IPS DF 6.9 (cell line): ENCODE measurements around the gene B3GALT5.

Experiments
- DNase-seq: peaks from one replicate; pipeline ENCODE4 v3.0.0-alpha.2; 2013; ENCODE audit warnings: low read depth, low spot score
- H3K27ac ChIP-seq: one replicate; pipeline ENCODE4 v1.5.1; 2013; ENCODE audit warnings: low read length, control low read depth
- H3K27me3 ChIP-seq: 2 replicates; pipeline ENCODE4 v1.6.1; 2013; ENCODE audit warnings: mild to moderate bottlenecking, low read length; ENCODE audit not compliant: control insufficient read depth, insufficient read depth
- H3K36me3 ChIP-seq: 2 replicates; pipeline ENCODE4 v1.6.1; 2013; ENCODE audit warnings: low read length; ENCODE audit not compliant: control insufficient read depth, insufficient read depth
- H3K4me1 ChIP-seq: 2 replicates; pipeline ENCODE4 v1.6.1; 2013; ENCODE audit warnings: low read length; ENCODE audit not compliant: control insufficient read depth, insufficient read depth
- H3K4me3 ChIP-seq: 2 replicates; pipeline ENCODE4 v1.5.1; 2013; ENCODE audit warnings: mild to moderate bottlenecking, low read length
- H3K9me3 ChIP-seq: 2 replicates; pipeline ENCODE4 v1.6.1; 2013; ENCODE audit warnings: low read length, inconsistent platforms; ENCODE audit not compliant: control insufficient read depth, insufficient read depth
- WGBS: extraction: QIAGEN DNeasy Blood & Tissue Kit; methylation state at CpG from one replicate; pipeline ENCODE4 v1.1.7; 2013; ENCODE audit warnings: mixed read lengths, missing lambda C conversion rate; ENCODE audit not compliant: insufficient read length, insufficient coverage; 5-methylcytosine and 5-hydroxymethylcytosine counted together

The B3GALT5 gene

GRCh38 chr21:39645331-39645730 is 32.6 kb downstream of the B3GALT5 start:
- Histone ChIP-seq H3K9me3 (no peaks in the 10 kb centered on the region), H3K27ac (no peak overlapping the region), H3K4me3 (no peak overlapping the region), H3K4me1 (no peaks in the 10 kb centered on the region), H3K36me3 (peaks cover 14% of the 10 kb centered on the region; the same call in 1 of the 2 replicates), H3K27me3 (no peaks in the 10 kb centered on the region)
- no CpG with 5 or more reads among the region's 3 CpGs for WGBS
- no peak for DNase-seq

DNA sequence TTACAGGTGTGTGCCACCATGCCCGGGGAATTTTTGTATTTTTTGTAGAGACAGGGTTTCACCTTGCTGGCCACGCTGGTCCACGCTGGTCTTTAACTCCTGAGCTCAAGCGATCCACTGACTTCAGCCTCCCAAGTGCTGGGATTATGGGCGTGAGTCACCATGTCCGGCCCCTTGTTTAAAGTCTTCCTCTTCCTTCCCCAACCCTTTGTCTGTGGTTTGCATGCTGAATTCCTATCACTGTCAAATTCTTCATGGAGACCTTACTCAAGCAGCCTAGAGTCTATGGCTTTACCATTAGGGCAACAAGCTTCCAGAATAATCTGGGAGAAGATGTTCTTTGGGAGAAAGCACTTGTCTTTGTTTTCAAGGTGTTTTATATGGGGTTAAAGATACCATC is 34.7 kb downstream of the B3GALT5 start:
- Histone ChIP-seq H3K27me3 (no peaks in the 10 kb centered on the region), H3K4me3 (no peak overlapping the region), H3K9me3 (no peaks in the 10 kb centered on the region), H3K4me1 (no peaks in the 10 kb centered on the region), H3K27ac (no peak overlapping the region), H3K36me3 (peaks cover 22% of the 10 kb centered on the region)
- DNase-seq: no peak
- WGBS: no CpG with 5 or more reads among the region's 6 CpGs

GRCh38 chr21:39648879-39649278 is 36.1 kb downstream of the B3GALT5 start:
- no CpG with 5 or more reads among the region's 6 CpGs for whole genome bisulfite sequencing
- Histone ChIP-seq H3K27ac (no peak overlapping the region), H3K4me3 (no peak overlapping the region), H3K4me1 (no peaks in the 10 kb centered on the region), H3K9me3 (no peaks in the 10 kb centered on the region), H3K27me3 (no peaks in the 10 kb centered on the region), H3K36me3 (peaks cover 22% of the 10 kb centered on the region)
- DNase-seq: no peak

DNA sequence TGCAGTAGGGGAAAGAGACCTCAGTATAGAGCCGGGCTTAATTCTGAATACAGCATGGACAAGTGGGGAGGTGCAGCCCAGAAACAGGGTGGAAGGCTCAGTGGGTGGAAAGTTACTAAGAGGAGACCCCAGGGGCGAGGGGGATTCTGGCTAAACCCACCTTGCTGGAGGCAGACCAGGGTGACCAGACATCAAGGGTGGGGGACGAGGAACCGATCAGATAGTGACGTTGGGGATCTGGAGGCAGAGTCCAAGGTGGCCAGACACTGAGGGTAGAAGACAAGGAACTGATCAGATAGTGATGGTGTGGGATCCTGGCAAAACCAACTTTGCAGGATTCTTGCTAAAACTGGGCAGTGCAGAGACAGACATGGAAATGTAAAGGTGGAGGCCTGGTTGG is 36.8 kb downstream of the B3GALT5 start:
- no peak for DNase-seq
- no peaks in the 10 kb centered on the region for H3K27me3 ChIP-seq
- no peaks in the 10 kb centered on the region for H3K4me1 ChIP-seq
- H3K27ac ChIP-seq: no peak overlapping the region
- H3K4me3 ChIP-seq: no peak overlapping the region
- no peaks in the 10 kb centered on the region for H3K9me3 ChIP-seq
- WGBS: no CpG with 5 or more reads among the region's 5 CpGs
- peaks cover 22% of the 10 kb centered on the region for H3K36me3 ChIP-seq

GRCh38 chr21:39650306-39650705 is 37.6 kb downstream of the B3GALT5 start:
- peaks cover 24% of the 10 kb centered on the region for H3K36me3 ChIP-seq
- no peaks in the 10 kb centered on the region for H3K27me3 ChIP-seq
- no peak for DNase-seq
- no peak overlapping the region for H3K4me3 ChIP-seq
- H3K27ac ChIP-seq: no peak overlapping the region
- H3K4me1 ChIP-seq: no peaks in the 10 kb centered on the region
- no CpG with 5 or more reads among the region's 12 CpGs for WGBS
- no peaks in the 10 kb centered on the region for H3K9me3 ChIP-seq

DNA sequence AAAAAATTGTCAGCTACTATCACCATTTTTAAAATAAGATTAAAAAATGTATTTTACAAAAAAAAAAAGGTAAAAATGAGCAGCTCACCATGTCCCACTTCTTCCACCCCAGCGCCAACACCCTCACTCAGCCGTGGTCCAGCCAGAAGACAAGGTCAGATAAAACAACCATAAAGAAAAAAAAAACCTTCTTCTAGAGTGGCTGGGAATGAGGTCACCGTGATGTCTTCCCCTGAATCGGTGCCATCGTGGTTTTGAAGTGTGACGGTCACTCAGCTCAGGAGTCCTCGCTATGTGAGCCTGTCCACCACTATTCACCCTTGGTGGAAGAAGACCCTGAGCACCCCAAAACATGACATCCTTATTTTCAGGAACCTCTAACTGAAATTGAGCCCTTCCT is 38.1 kb downstream of the B3GALT5 start:
- H3K27me3 ChIP-seq: no peaks in the 10 kb centered on the region
- H3K9me3 ChIP-seq: no peaks in the 10 kb centered on the region
- H3K4me3 ChIP-seq: no peak overlapping the region
- H3K4me1 ChIP-seq: no peaks in the 10 kb centered on the region
- H3K36me3 ChIP-seq: peaks cover 24% of the 10 kb centered on the region
- no CpG with 5 or more reads among the region's 7 CpGs for WGBS
- H3K27ac ChIP-seq: no peak overlapping the region
- DNase-seq: no peak

DNA sequence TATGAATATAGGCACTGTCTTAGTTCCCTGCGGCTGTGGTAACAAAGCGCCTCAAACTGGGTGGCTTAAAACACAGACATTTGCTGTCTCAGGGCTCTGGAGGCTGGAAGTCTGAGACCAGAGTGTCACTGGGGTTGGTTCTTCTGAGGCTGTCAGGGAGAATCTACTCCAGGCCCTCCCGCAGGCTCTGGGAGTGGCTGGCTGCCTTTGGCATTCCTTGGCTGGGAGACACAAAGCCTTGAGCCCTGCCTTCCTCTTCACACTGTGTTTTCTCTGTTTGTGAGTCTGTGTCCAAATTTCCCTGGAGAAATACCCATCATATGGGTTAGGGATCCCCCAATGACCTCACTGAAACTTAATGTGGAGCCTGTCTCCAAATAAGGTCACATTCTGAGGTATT is 38.5 kb downstream of the B3GALT5 start:
- H3K9me3 ChIP-seq: no peaks in the 10 kb centered on the region
- no peak overlapping the region for H3K27ac ChIP-seq
- H3K36me3 ChIP-seq: peaks cover 24% of the 10 kb centered on the region
- H3K27me3 ChIP-seq: no peaks in the 10 kb centered on the region
- no peak overlapping the region for H3K4me3 ChIP-seq
- WGBS: no CpG with 5 or more reads among the region's 3 CpGs
- H3K4me1 ChIP-seq: no peaks in the 10 kb centered on the region
- no peak for DNase-seq

DNA sequence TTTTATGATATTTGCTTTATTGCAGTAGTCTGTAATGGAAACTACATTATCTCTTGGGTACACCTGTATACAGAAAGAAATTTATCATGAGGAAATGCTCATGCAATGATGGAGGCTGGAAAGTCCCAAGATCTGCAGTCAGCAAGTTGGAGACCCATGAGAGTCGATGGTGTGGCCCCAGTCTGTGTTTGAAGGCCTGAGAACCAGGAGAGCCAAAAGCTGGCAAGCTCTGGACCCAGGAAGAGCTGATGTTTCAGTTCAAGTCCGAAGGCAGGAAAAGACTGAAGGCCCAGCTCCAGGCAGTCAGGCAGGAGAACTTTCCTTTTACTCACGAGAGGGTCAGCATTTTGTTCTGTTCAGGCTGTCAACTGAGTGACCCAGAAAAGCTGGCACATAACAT is 42.2 kb downstream of the B3GALT5 start:
- H3K36me3 ChIP-seq: peaks cover 15% of the 10 kb centered on the region
- WGBS: no CpG with 5 or more reads among the region's 3 CpGs
- DNase-seq: no peak
- no peaks in the 10 kb centered on the region for H3K9me3 ChIP-seq
- H3K27me3 ChIP-seq: no peaks in the 10 kb centered on the region
- no peak overlapping the region for H3K4me3 ChIP-seq
- H3K27ac ChIP-seq: no peak overlapping the region
- H3K4me1 ChIP-seq: peaks cover 2% of the 10 kb centered on the region; the same call in 1 of the 2 replicates

GRCh38 chr21:39655589-39655988 is 42.8 kb downstream of the B3GALT5 start:
- WGBS: no CpG with 5 or more reads among the region's 11 CpGs

GRCh38 chr21:39656209-39656608 is 43.5 kb downstream of the B3GALT5 start:
- no peak for DNase-seq
- peaks cover 2% of the 10 kb centered on the region; the same call in 1 of the 2 replicates for H3K4me1 ChIP-seq

More at GRCh38 chr21:39655589-39655988, 42.8 kb downstream of the B3GALT5 start:
- DNase-seq: no peak
- Histone ChIP-seq H3K36me3 (peaks cover 11% of the 10 kb centered on the region), H3K27me3 (no peaks in the 10 kb centered on the region), H3K4me1 (peaks cover 2% of the 10 kb centered on the region; the same call in 1 of the 2 replicates), H3K27ac (no peak overlapping the region), H3K9me3 (no peaks in the 10 kb centered on the region), H3K4me3 (no peak overlapping the region)

GRCh38 chr21:39657091-39657689 is 44.5 kb downstream of the B3GALT5 start:
- Histone ChIP-seq H3K27me3 (no peaks in the 10 kb centered on the region), H3K4me1 (peaks cover 2% of the 10 kb centered on the region; the same call in 1 of the 2 replicates), H3K9me3 (no peaks in the 10 kb centered on the region), H3K36me3 (peaks cover 9% of the 10 kb centered on the region), H3K4me3 (no peak overlapping the region), H3K27ac (no peak overlapping the region)
- WGBS: no CpG with 5 or more reads among the region's 5 CpGs
- no peak for DNase-seq

More at GRCh38 chr21:39656209-39656608, 43.5 kb downstream of the B3GALT5 start:
- H3K27ac ChIP-seq: no peak overlapping the region
- WGBS: no CpG with 5 or more reads among the region's 8 CpGs
- peaks cover 9% of the 10 kb centered on the region for H3K36me3 ChIP-seq
- no peaks in the 10 kb centered on the region for H3K9me3 ChIP-seq
- H3K4me3 ChIP-seq: no peak overlapping the region
- H3K27me3 ChIP-seq: no peaks in the 10 kb centered on the region
